B cell (primary cell): ENCODE data around the gene PPP1R14B. TPM values are rescaled to one million over a fixed set of nuclear protein-coding genes. Genes with fewer than 3 reads are reported as not detected.

Source experiments
- ATAC-seq: fragments of 200-7000 bp; cut with Tn5 transposase; one replicate; pipeline ENCODE4 v1.10.0; 2021; ENCODE audit warnings: low read depth, mild to moderate bottlenecking, moderate number of reproducible peaks, moderate library complexity
- CTCF ChIA-PET: fragments of 350-600 bp; sonication (Branson Sonifier 250); formaldehyde crosslinking; loops from one replicate; lab custom pipeline; 2021; ENCODE audit warnings: antibody characterized with exemption, inconsistent platforms; lab: Charles Lee
- POLR2A ChIA-PET: fragments of 350-600 bp; sonication (Branson Sonifier 250); formaldehyde crosslinking; loops from one replicate; lab custom pipeline; 2021; ENCODE audit warnings: antibody characterized with exemption; lab: Charles Lee
- DNase-seq: peaks from one replicate; pipeline ENCODE4 v3.0.0; 2013
- H2AFZ ChIP-seq: 2 replicates; pipeline ENCODE4 v1.6.1; 2012; ENCODE audit warnings: mild to moderate bottlenecking, low read depth, low read length; ENCODE audit not compliant: insufficient read depth, poor library complexity, severe bottlenecking
- H3K27ac ChIP-seq, 2 donors: 1 replicate in 1 of 2; 2 replicates in 1 of 2; pipeline ENCODE4 v1.5.1; 2012 to 2013; ENCODE audit warnings: low read length in 2 of 2, mild to moderate bottlenecking in 2 of 2, moderate library complexity in 1 of 2
- H3K27me3 ChIP-seq, 4 experiments: fragments of 200-600 bp in 1 of 4; sonication (generic) in 1 of 4; replicated peaks in 1 of 4; 1 replicate in 2 of 4; 2 replicates in 2 of 4; pipeline versions ENCODE4 v1.6.1 to v1.7.0; 2013 to 2016; ENCODE audit warnings: low read length in 3 of 4, mild to moderate bottlenecking in 2 of 4, mixed read lengths in 1 of 4, moderate library complexity in 1 of 4; ENCODE audit not compliant: insufficient read depth in 4 of 4, control insufficient read depth in 3 of 4; ENCODE audit errors: control extremely low read depth in 1 of 4
- H3K36me3 ChIP-seq, 2 experiments: replicated peaks in 1 of 2; 1 replicate in 1 of 2; 2 replicates in 1 of 2; pipeline versions ENCODE4 v1.6.1 to v1.7.1; 2013; ENCODE audit warnings: low read length in 1 of 2; ENCODE audit not compliant: insufficient read depth in 2 of 2, control insufficient read depth in 1 of 2; ENCODE audit errors: control extremely low read depth in 1 of 2, extremely low read depth in 1 of 2
- H3K4me1 ChIP-seq, 2 donors: fragments of 200-600 bp in 1 of 2; sonication (generic) in 1 of 2; 1 replicate in 1 of 2; 2 replicates in 1 of 2; pipeline versions ENCODE4 v1.5.1 to v1.6.1; 2013 to 2017; ENCODE audit warnings: low read length in 2 of 2; ENCODE audit not compliant: control insufficient read depth in 2 of 2, insufficient read depth in 2 of 2
- H3K4me2 ChIP-seq: replicated peaks from 2 replicates; pipeline ENCODE3; 2012; ENCODE audit warnings: mild to moderate bottlenecking, low read depth, low read length; ENCODE audit not compliant: poor library complexity, severe bottlenecking
- H3K4me3 ChIP-seq, 5 experiments: fragments of 200-600 bp in 1 of 5; sonication (generic) in 1 of 5; 1 replicate in 3 of 5; 2 replicates in 2 of 5; pipeline versions ENCODE4 v1.5.1 to v1.7.0; 2011 to 2016; ENCODE audit warnings: low read length in 4 of 5, mild to moderate bottlenecking in 4 of 5, low read depth in 2 of 5, control low read depth in 1 of 5, moderate library complexity in 1 of 5; ENCODE audit not compliant: insufficient read depth in 1 of 5; ENCODE audit errors: control extremely low read depth in 1 of 5, extremely low read depth in 1 of 5
- H3K79me2 ChIP-seq: fragments of 200-600 bp; sonication (generic); one replicate; pipeline ENCODE4 v1.6.0; 2016; ENCODE audit warnings: low read length; ENCODE audit not compliant: control insufficient read depth, insufficient read depth
- H3K9ac ChIP-seq: fragments of 200-600 bp; sonication (generic); 2 replicates; pipeline ENCODE4 v1.6.1; 2017; ENCODE audit warnings: mild to moderate bottlenecking, low read length, moderate library complexity
- H3K9me3 ChIP-seq, 3 donors: one replicate each; pipeline versions ENCODE4 v1.6.1 to v1.7.1; 2013; ENCODE audit warnings: low read length in 2 of 3; ENCODE audit not compliant: control insufficient read depth in 2 of 3, insufficient read depth in 1 of 3; ENCODE audit errors: control extremely low read depth in 1 of 3
- H4K20me1 ChIP-seq: 2 replicates; pipeline ENCODE4 v1.6.0; 2012; ENCODE audit warnings: mild to moderate bottlenecking, low read length; ENCODE audit not compliant: insufficient read depth, control insufficient read depth, poor library complexity, severe bottlenecking
- H3K27ac Mint-ChIP-seq: one replicate; pipeline ENCODE4 v1.8.0; 2021; ENCODE audit warnings: mixed read lengths
- H3K27me3 Mint-ChIP-seq: one replicate; pipeline ENCODE4 v1.8.0; 2021; ENCODE audit warnings: mixed read lengths
- H3K4me1 Mint-ChIP-seq: one replicate; pipeline ENCODE4 v1.8.0; 2021; ENCODE audit warnings: mixed read lengths
- H3K4me3 Mint-ChIP-seq: one replicate; pipeline ENCODE4 v1.8.0; 2021; ENCODE audit warnings: mixed read lengths
- H3K9me3 Mint-ChIP-seq: one replicate; pipeline ENCODE4 v1.8.0; 2022; ENCODE audit warnings: mixed read lengths; ENCODE audit not compliant: insufficient read depth
- CTCF ChIP-seq: fragments of 200-600 bp; IDR thresholded peaks from one replicate; pipeline ENCODE4 v1.8.0; 2022; ENCODE audit warnings: antibody characterized with exemption, mild to moderate bottlenecking
- EZH2 ChIP-seq: IDR thresholded peaks from 2 replicates; pipeline ENCODE4 v1.6.1; 2012; ENCODE audit warnings: borderline replicate concordance, low read depth, mild to moderate bottlenecking, moderate library complexity, low read length; ENCODE audit not compliant: insufficient read depth, poor library complexity, severe bottlenecking
- WGBS: methylation state at CpG from one replicate; pipeline ENCODE4 v1.1.5; 2013; ENCODE audit warnings: missing lambda C conversion rate; ENCODE audit not compliant: insufficient coverage; 5-methylcytosine and 5-hydroxymethylcytosine counted together
- intact Hi-C: fragments of 100-400 bp; cut with micrococcal nuclease; formaldehyde crosslinking; loops from one replicate; pipeline ENCODE4 v1.10.0; 2022
- polyA plus RNA-seq: library from polyadenylated mRNA; depleted of rRNA; stranded (reverse); fragments of >200 nt; gene quantifications from 2 replicates; pipeline ENCODE4 v1.2.3, GENCODE V29; 2012
- total RNA-seq, 2 donors: library from RNA; stranded (reverse); fragments of 120-200 nt in 1 of 2; gene quantifications; 1 replicate in 1 of 2; 2 replicates in 1 of 2; pipeline versions ENCODE4 v1.2.3 to v1.2.4, GENCODE V29; 2013 to 2022

Gene PPP1R14B
- total and polyA plus RNA-seq, 2 donors (not counting 1 experiment from before 2014, with no cell fraction given): 41.2 to 51.0 TPM

GRCh38 chr11:64238076-64238475, 8.7 kb downstream of the PPP1R14B start:
- POLR2A ChIA-PET: interaction anchor here (1.0 to 1.6 kb wide), 3 partner anchors 12 to 54 kb away, joined by 3 to 4 read pairs (median 3); partner anchors contain the start of genes NUDT22 and TRPT1
- Histone ChIP-seq H3K9ac (no peak overlapping the region), H3K36me3 (peaks cover 0 to 30% of the 10 kb centered on the region in 2 experiments), H3K4me2 (peak overlapping the region; percentile 38), H3K79me2 (peaks cover 25% of the 10 kb centered on the region), H3K4me1 (peaks cover 35 to 69% of the 10 kb centered on the region in 2 donors), H3K27me3 (no peaks in the 10 kb centered on the region), H3K9me3 (no peaks in the 10 kb centered on the region), H4K20me1 (peaks cover 26% of the 10 kb centered on the region), H3K27ac (peak overlapping the region; percentile 53 to 98), H3K4me3 (no peak overlapping the region), H2AFZ (no peak overlapping the region)
- H3K4me3 Mint-ChIP-seq: peak overlapping the region; percentile 53
- peak overlapping the region; percentile 90 for H3K27ac Mint-ChIP-seq
- 74% methylated on average over 9 of the region's 9 CpGs for WGBS
- peak; percentile 61 for DNase-seq
- H3K9me3 Mint-ChIP-seq: no peaks in the 10 kb centered on the region
- ATAC-seq: no peak
- H3K27me3 Mint-ChIP-seq: no peaks in the 10 kb centered on the region
- peaks cover 56% of the 10 kb centered on the region for H3K4me1 Mint-ChIP-seq
- CTCF ChIA-PET: interaction anchor here (1.1 kb wide), 1 partner anchor 30 kb away, joined by 3 read pairs; no protein-coding TSS in a partner anchor
- intact Hi-C loops: no loop called here
- no peak for TF ChIP-seq EZH2
- TF ChIP-seq CTCF: no peak

- Histone ChIP-seq H3K36me3 (peaks cover 0 to 28% of the 10 kb centered on the region in 2 experiments), H3K9me3 (no peaks in the 10 kb centered on the region), H3K79me2 (peaks cover 24% of the 10 kb centered on the region), H3K4me2 (peak overlapping the region; percentile 38), H3K4me3 (no peak overlapping the region), H3K4me1 (peaks cover 33 to 67% of the 10 kb centered on the region in 2 donors), H3K27me3 (no peaks in the 10 kb centered on the region), H3K9ac (no peak overlapping the region), H3K27ac (peak overlapping the region in 1 of 2 donors; percentile 98), H2AFZ (no peak overlapping the region), H4K20me1 (peaks cover 26% of the 10 kb centered on the region)
- peaks cover 57% of the 10 kb centered on the region for H3K4me1 Mint-ChIP-seq
- WGBS: 97% methylated on average over 10 of the region's 12 CpGs
- intact Hi-C loops: no loop called here
- ChIA-PET CTCF (interaction anchor here (0.8 to 1.2 kb wide), 3 partner anchors 12 to 30 kb away, joined by 3 read pairs; no protein-coding TSS in a partner anchor), POLR2A (interaction anchor here (1.0 to 2.7 kb wide), 3 partner anchors 8 to 54 kb away, joined by 3 to 8 read pairs (median 4); no protein-coding TSS in a partner anchor)
- ATAC-seq: no peak
- peak overlapping the region; percentile 56 for H3K27ac Mint-ChIP-seq
- peak overlapping the region; percentile 53 for H3K4me3 Mint-ChIP-seq
- H3K9me3 Mint-ChIP-seq: no peaks in the 10 kb centered on the region
- no peak for DNase-seq
- no peak for TF ChIP-seq EZH2
- no peak for TF ChIP-seq CTCF
- H3K27me3 Mint-ChIP-seq: no peaks in the 10 kb centered on the region
Measured at GRCh38 chr11:64237484-64237951, 9.2 kb downstream of the PPP1R14B start.
